ES-I3 (cell line): ENCODE data around the gene RIN3.

Experiments used
- H3K36me3 ChIP-seq: 2 replicates; pipeline ENCODE4 v1.6.1; 2013; ENCODE audit warnings: mild to moderate bottlenecking, low read length, control low read depth, moderate library complexity; ENCODE audit not compliant: insufficient read depth
- H3K4me1 ChIP-seq: 2 replicates; pipeline ENCODE4 v1.6.1; 2013; ENCODE audit warnings: mild to moderate bottlenecking, control low read depth, low read length; ENCODE audit not compliant: insufficient read depth
- H3K9ac ChIP-seq: 2 replicates; pipeline ENCODE4 v1.6.1; 2013; ENCODE audit warnings: low read depth, mild to moderate bottlenecking, low read length, moderate library complexity
- H3K9me3 ChIP-seq: 2 replicates; pipeline ENCODE4 v1.6.1; 2013; ENCODE audit warnings: mild to moderate bottlenecking, low read length, moderate library complexity; ENCODE audit not compliant: control insufficient read depth, insufficient read depth

Gene RIN3

GRCh38 chr14:92542766-92543554 lies 29.4 kb downstream of the RIN3 start:
- Histone ChIP-seq H3K36me3 (no peaks in the 10 kb centered on the region), H3K9me3 (no peaks in the 10 kb centered on the region), H3K4me1 (no peaks in the 10 kb centered on the region), H3K9ac (no peak overlapping the region)

GRCh38 chr14:92544051-92544720 lies 30.6 kb downstream of the RIN3 start:
- H3K36me3 ChIP-seq = no peaks in the 10 kb centered on the region
- no peaks in the 10 kb centered on the region for H3K9me3 ChIP-seq
- no peak overlapping the region for H3K9ac ChIP-seq
- H3K4me1 ChIP-seq = no peaks in the 10 kb centered on the region

- no peaks in the 10 kb centered on the region for H3K4me1 ChIP-seq
- no peaks in the 10 kb centered on the region for H3K9me3 ChIP-seq
- H3K36me3 ChIP-seq = no peaks in the 10 kb centered on the region
- no peak overlapping the region for H3K9ac ChIP-seq
Measured at GRCh38 chr14:92546347-92547053, 32.9 kb downstream of the RIN3 start.

- H3K9ac ChIP-seq = no peak overlapping the region
- H3K36me3 ChIP-seq = no peaks in the 10 kb centered on the region
- no peaks in the 10 kb centered on the region for H3K9me3 ChIP-seq
- H3K4me1 ChIP-seq = no peaks in the 10 kb centered on the region
Measured at GRCh38 chr14:92549105-92549858, 35.7 kb downstream of the RIN3 start.

GRCh38 chr14:92549859-92550230 lies 36.3 kb downstream of the RIN3 start:
- H3K9me3 ChIP-seq = no peaks in the 10 kb centered on the region
- H3K36me3 ChIP-seq = no peaks in the 10 kb centered on the region
- no peak overlapping the region for H3K9ac ChIP-seq
- H3K4me1 ChIP-seq = no peaks in the 10 kb centered on the region

- no peaks in the 10 kb centered on the region for H3K4me1 ChIP-seq
- H3K9me3 ChIP-seq = no peaks in the 10 kb centered on the region
- H3K36me3 ChIP-seq = no peaks in the 10 kb centered on the region
- H3K9ac ChIP-seq = no peak overlapping the region
Measured at GRCh38 chr14:92551044-92551841, 37.7 kb downstream of the RIN3 start.

- Histone ChIP-seq H3K36me3 (no peaks in the 10 kb centered on the region), H3K9ac (no peak overlapping the region), H3K4me1 (no peaks in the 10 kb centered on the region), H3K9me3 (no peaks in the 10 kb centered on the region)
Measured at GRCh38 chr14:92552066-92552465, 38.5 kb downstream of the RIN3 start.

- no peaks in the 10 kb centered on the region for H3K4me1 ChIP-seq
- H3K36me3 ChIP-seq = no peaks in the 10 kb centered on the region
- H3K9me3 ChIP-seq = no peaks in the 10 kb centered on the region
- H3K9ac ChIP-seq = no peak overlapping the region
Measured at GRCh38 chr14:92553438-92553837, 39.9 kb downstream of the RIN3 start.

GRCh38 chr14:92555465-92556111 lies 42.0 kb downstream of the RIN3 start:
- H3K4me1 ChIP-seq = no peaks in the 10 kb centered on the region
- H3K9me3 ChIP-seq = no peaks in the 10 kb centered on the region
- no peaks in the 10 kb centered on the region for H3K36me3 ChIP-seq
- H3K9ac ChIP-seq = no peak overlapping the region

- H3K9me3 ChIP-seq = no peaks in the 10 kb centered on the region
- no peak overlapping the region for H3K9ac ChIP-seq
- no peaks in the 10 kb centered on the region for H3K4me1 ChIP-seq
- no peaks in the 10 kb centered on the region for H3K36me3 ChIP-seq
Measured at GRCh38 chr14:92556255-92556741, 42.7 kb downstream of the RIN3 start.

GRCh38 chr14:92556863-92557543 lies 43.4 kb downstream of the RIN3 start:
- Histone ChIP-seq H3K9me3 (no peaks in the 10 kb centered on the region), H3K9ac (no peak overlapping the region), H3K36me3 (no peaks in the 10 kb centered on the region), H3K4me1 (no peaks in the 10 kb centered on the region)

- Histone ChIP-seq H3K9me3 (no peaks in the 10 kb centered on the region), H3K4me1 (no peaks in the 10 kb centered on the region), H3K9ac (no peak overlapping the region), H3K36me3 (no peaks in the 10 kb centered on the region)
Measured at GRCh38 chr14:92557544-92557912, 43.9 kb downstream of the RIN3 start.

GRCh38 chr14:92558319-92558718 lies 44.7 kb downstream of the RIN3 start:
- Histone ChIP-seq H3K9me3 (no peaks in the 10 kb centered on the region), H3K9ac (no peak overlapping the region), H3K36me3 (no peaks in the 10 kb centered on the region), H3K4me1 (no peaks in the 10 kb centered on the region)
